MG63 (cell line): Measurements from ENCODE around the gene SCGB3A2. TPM values are rescaled to one million over a fixed set of nuclear protein-coding genes. Genes with fewer than 3 reads are reported as not detected.
"Not testable (repeated sequence)": the region's sequence is repeated elsewhere in the genome, so short reads cannot be mapped to it uniquely, and the experiment has no call there.

Experiments
- DNase-seq: peaks from one replicate; pipeline ENCODE4 v3.0.0-alpha.2; 2020
- H3K27me3 ChIP-seq: fragments of 250-450 bp; sonication (Bioruptor Pico); 2 replicates; pipeline ENCODE4 v1.5.1; 2020; ENCODE audit warnings: mild to moderate bottlenecking, moderate library complexity
- H3K36me3 ChIP-seq: fragments of 250-450 bp; sonication (Bioruptor Pico); 2 replicates; pipeline ENCODE4 v1.5.1; 2020; ENCODE audit warnings: mild to moderate bottlenecking, moderate library complexity
- H3K4me3 ChIP-seq: fragments of 250-450 bp; sonication (Bioruptor Pico); 2 replicates; pipeline ENCODE4 v1.5.1; 2020; ENCODE audit warnings: mild to moderate bottlenecking, moderate library complexity
- H3K9me3 ChIP-seq: fragments of 250-450 bp; sonication (Bioruptor Pico); 2 replicates; pipeline ENCODE4 v1.5.1; 2020; ENCODE audit warnings: mild to moderate bottlenecking, moderate library complexity
- total RNA-seq: library from RNA; depleted of rRNA; stranded (reverse); fragments of >200 nt; shearing (Covaris generic); gene quantifications from 2 replicates; pipeline ENCODE4 v1.2.3, GENCODE V29; 2014; ENCODE audit warnings: low replicate concordance

The SCGB3A2 gene
- total RNA-seq, 1 experiment from 2014 or later: not detected

- H3K9me3 ChIP-seq: no peaks in the 10 kb centered on the region
- DNase-seq: peak; percentile 38
- H3K27me3 ChIP-seq: peaks cover 10% of the 10 kb centered on the region
- no peak overlapping the region for H3K4me3 ChIP-seq
- H3K36me3 ChIP-seq: no peaks in the 10 kb centered on the region
Observed at GRCh38 chr5:147857302-147858129, 21.0 kb upstream of the SCGB3A2 start.

GRCh38 chr5:147858565-147858964 lies 19.9 kb upstream of the SCGB3A2 start:
- H3K27me3 ChIP-seq: peaks cover 4% of the 10 kb centered on the region
- H3K36me3 ChIP-seq: no peaks in the 10 kb centered on the region
- DNase-seq: no peak
- H3K9me3 ChIP-seq: no peaks in the 10 kb centered on the region; the same call in 1 of the 2 replicates
- H3K4me3 ChIP-seq: no peak overlapping the region

GRCh38 chr5:147859962-147860640 lies 18.4 kb upstream of the SCGB3A2 start:
- no peaks in the 10 kb centered on the region; the same call in 1 of the 2 replicates for H3K9me3 ChIP-seq

GRCh38 chr5:147860641-147861025 lies 17.9 kb upstream of the SCGB3A2 start:
- Histone ChIP-seq H3K27me3 (peaks cover 3% of the 10 kb centered on the region; the same call in 1 of the 2 replicates), H3K9me3 (no peaks in the 10 kb centered on the region; the same call in 1 of the 2 replicates), H3K36me3 (no peaks in the 10 kb centered on the region), H3K4me3 (no peak overlapping the region)
- no peak for DNase-seq

More at GRCh38 chr5:147859962-147860640, 18.4 kb upstream of the SCGB3A2 start:
- H3K27me3 ChIP-seq: peaks cover 3% of the 10 kb centered on the region; the same call in 1 of the 2 replicates
- H3K4me3 ChIP-seq: no peak overlapping the region
- no peaks in the 10 kb centered on the region for H3K36me3 ChIP-seq
- DNase-seq: no peak

GRCh38 chr5:147863454-147864158 lies 14.9 kb upstream of the SCGB3A2 start:
- Histone ChIP-seq H3K4me3 (no peak overlapping the region), H3K36me3 (no peaks in the 10 kb centered on the region), H3K9me3 (no peaks in the 10 kb centered on the region; the same call in 1 of the 2 replicates), H3K27me3 (no peaks in the 10 kb centered on the region)
- DNase-seq: no peak

GRCh38 chr5:147869112-147869511 lies 9.4 kb upstream of the SCGB3A2 start:
- Histone ChIP-seq H3K36me3 (no peaks in the 10 kb centered on the region), H3K4me3 (no peak overlapping the region), H3K27me3 (no peaks in the 10 kb centered on the region), H3K9me3 (no peaks in the 10 kb centered on the region)
- DNase-seq: no peak

- not testable (repeated sequence) for H3K27me3 ChIP-seq, H3K9me3 ChIP-seq, H3K36me3 ChIP-seq, DNase-seq, H3K4me3 ChIP-seq
Observed at GRCh38 chr5:147869892-147870291, 8.6 kb upstream of the SCGB3A2 start.

- not testable (repeated sequence) for DNase-seq, H3K36me3 ChIP-seq, H3K9me3 ChIP-seq, H3K4me3 ChIP-seq, H3K27me3 ChIP-seq
Observed at GRCh38 chr5:147871980-147872549, 6.4 kb upstream of the SCGB3A2 start.

GRCh38 chr5:147872744-147873435 lies 5.6 kb upstream of the SCGB3A2 start:
- not testable (repeated sequence) for H3K4me3 ChIP-seq, H3K9me3 ChIP-seq, DNase-seq, H3K36me3 ChIP-seq, H3K27me3 ChIP-seq

- not testable (repeated sequence) for H3K27me3 ChIP-seq
Observed at GRCh38 chr5:147874118-147874875, 4.2 kb upstream of the SCGB3A2 start.

GRCh38 chr5:147874910-147875367 lies 3.6 kb upstream of the SCGB3A2 start:
- peaks cover 11% of the 10 kb centered on the region for H3K27me3 ChIP-seq
- no peak for DNase-seq
- no peaks in the 10 kb centered on the region for H3K36me3 ChIP-seq
- H3K4me3 ChIP-seq: no peak overlapping the region
- H3K9me3 ChIP-seq: no peaks in the 10 kb centered on the region; the same call in 1 of the 2 replicates

More at GRCh38 chr5:147874118-147874875, 4.2 kb upstream of the SCGB3A2 start:
- not testable (repeated sequence) for H3K4me3 ChIP-seq, H3K9me3 ChIP-seq, H3K36me3 ChIP-seq, DNase-seq

- Histone ChIP-seq H3K9me3 (no peaks in the 10 kb centered on the region; the same call in 1 of the 2 replicates), H3K4me3 (no peak overlapping the region), H3K27me3 (peaks cover 14% of the 10 kb centered on the region), H3K36me3 (no peaks in the 10 kb centered on the region)
- no peak for DNase-seq
Observed at GRCh38 chr5:147876141-147876540, 2.4 kb upstream of the SCGB3A2 start.

GRCh38 chr5:147876626-147877025 lies 1.9 kb upstream of the SCGB3A2 start:
- H3K36me3 ChIP-seq: no peaks in the 10 kb centered on the region
- no peak for DNase-seq
- H3K9me3 ChIP-seq: no peaks in the 10 kb centered on the region; the same call in 1 of the 2 replicates
- H3K4me3 ChIP-seq: no peak overlapping the region
- H3K27me3 ChIP-seq: peaks cover 14% of the 10 kb centered on the region

GRCh38 chr5:147879784-147880183 lies 1.3 kb downstream of the SCGB3A2 start:
- no peak for DNase-seq
- Histone ChIP-seq H3K27me3 (peaks cover 14% of the 10 kb centered on the region), H3K36me3 (no peaks in the 10 kb centered on the region), H3K4me3 (no peak overlapping the region), H3K9me3 (no peaks in the 10 kb centered on the region; the same call in 1 of the 2 replicates)

- Histone ChIP-seq H3K27me3 (peaks cover 14% of the 10 kb centered on the region), H3K9me3 (no peaks in the 10 kb centered on the region; the same call in 1 of the 2 replicates), H3K4me3 (no peak overlapping the region), H3K36me3 (no peaks in the 10 kb centered on the region)
- DNase-seq: no peak
Observed at GRCh38 chr5:147880487-147880886, 2.0 kb downstream of the SCGB3A2 start.
